22Rv1 (cell line): ENCODE data around the gene ACAP2.

Experiments
- H3K27ac ChIP-seq: fragments of 450-650 bp; 2 replicates; pipeline ENCODE4 v1.5.1; 2017
- ZFX ChIP-seq: fragments of 450-650 bp; IDR thresholded peaks from 2 replicates; pipeline ENCODE4 v1.6.1; 2017; ENCODE audit warnings: antibody characterized with exemption, borderline replicate concordance
- TF ChIP-seq, protein P1 (sequence below): fragments of 450-650 bp; IDR thresholded peaks from 2 replicates; pipeline ENCODE4 v1.5.1; 2017; ENCODE audit warnings: mild to moderate bottlenecking

ACAP2 gene

DNA sequence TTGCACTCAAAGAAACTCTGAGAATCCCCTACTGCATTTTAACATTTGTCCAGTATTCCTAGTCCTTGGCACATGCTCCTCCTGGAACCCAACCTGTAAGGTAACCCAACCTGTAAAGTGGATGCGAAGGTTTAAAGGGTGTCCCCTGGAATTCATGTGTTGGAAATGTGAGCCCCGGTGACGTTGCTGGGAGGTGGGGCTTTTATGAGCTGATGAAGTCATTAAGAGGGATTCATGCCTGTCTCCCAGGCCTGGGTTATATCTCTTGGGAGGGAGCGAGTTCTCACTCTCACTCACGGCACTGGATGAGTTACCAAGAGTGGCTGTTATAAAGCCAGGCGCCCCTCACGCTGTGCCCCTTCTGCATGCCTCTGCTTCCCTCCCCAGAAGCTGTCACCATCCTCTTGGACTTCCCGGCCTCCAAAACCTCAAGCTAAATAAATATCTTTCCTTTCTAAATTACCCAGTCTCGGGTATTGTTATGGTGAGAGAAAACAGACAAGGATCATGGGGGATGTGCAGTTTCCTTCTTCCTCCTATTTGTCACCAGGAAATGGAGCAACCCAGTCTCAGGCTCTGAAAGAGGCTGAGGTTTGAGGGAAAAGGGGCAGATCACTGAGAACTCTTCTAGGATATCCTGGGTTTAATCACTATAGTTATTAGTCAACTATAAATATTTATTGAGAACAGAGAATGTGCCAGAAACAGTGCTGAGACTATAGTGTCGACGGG lies 179.5 kb downstream of the ACAP2 start:
- no peak overlapping the region for H3K27ac ChIP-seq
- no peak for TF ChIP-seq ZFX
- TF ChIP-seq, protein P1, sequence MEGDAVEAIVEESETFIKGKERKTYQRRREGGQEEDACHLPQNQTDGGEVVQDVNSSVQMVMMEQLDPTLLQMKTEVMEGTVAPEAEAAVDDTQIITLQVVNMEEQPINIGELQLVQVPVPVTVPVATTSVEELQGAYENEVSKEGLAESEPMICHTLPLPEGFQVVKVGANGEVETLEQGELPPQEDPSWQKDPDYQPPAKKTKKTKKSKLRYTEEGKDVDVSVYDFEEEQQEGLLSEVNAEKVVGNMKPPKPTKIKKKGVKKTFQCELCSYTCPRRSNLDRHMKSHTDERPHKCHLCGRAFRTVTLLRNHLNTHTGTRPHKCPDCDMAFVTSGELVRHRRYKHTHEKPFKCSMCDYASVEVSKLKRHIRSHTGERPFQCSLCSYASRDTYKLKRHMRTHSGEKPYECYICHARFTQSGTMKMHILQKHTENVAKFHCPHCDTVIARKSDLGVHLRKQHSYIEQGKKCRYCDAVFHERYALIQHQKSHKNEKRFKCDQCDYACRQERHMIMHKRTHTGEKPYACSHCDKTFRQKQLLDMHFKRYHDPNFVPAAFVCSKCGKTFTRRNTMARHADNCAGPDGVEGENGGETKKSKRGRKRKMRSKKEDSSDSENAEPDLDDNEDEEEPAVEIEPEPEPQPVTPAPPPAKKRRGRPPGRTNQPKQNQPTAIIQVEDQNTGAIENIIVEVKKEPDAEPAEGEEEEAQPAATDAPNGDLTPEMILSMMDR: no peak

DNA sequence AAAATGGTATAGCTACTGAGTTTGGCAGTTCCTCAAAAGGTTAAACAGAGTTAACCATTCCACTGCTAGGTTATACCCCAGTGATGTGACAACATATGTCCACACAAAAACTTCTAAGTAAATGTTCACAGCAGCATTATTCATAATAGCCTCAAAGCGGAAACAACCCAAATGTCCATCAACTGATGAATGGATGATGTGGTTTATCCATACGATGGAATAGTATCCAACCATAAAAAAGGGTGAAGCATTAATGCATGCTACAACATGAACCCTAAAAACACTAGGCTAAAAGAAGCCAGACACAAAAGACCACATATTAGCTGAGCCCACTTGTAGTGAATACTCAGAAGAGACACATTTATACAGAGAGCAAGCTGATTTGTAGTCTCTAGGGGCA lies 180.9 kb downstream of the ACAP2 start:
- no peak for TF ChIP-seq ZFX
- TF ChIP-seq, protein P1: no peak
- H3K27ac ChIP-seq: no peak overlapping the region

DNA sequence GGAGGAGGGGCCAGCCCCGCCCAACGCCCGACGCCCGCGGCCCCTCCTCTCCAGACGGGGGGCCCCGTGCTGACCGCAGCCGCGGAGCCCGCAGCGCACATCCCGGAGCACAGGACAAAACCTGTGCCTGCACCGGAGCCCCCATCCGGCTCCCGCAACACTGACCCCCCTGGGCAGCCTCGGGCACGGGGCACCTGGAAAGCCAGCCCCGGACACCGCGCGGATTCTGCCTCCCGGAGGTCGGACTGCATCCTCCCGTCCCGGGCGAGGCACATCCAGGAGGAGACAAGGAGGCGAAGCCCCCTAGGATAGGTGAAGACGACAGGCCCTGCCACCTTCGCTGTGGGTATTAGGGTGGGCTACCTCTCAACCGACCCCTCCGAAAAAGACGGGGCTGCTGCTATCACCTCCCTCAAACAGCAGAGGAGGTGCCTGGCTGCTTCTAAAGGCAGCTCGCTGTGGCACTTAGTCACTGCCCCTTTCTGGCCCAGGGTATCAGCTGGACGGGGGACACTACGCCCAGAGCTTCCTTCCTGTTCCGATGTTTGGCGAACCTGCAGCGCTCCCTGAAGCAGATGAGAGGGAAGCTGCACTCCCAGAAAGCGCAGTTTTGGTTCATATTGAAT lies 182.4 kb downstream of the ACAP2 start:
- no peak overlapping the region for H3K27ac ChIP-seq
- no peak for TF ChIP-seq ZFX
- TF ChIP-seq, protein P1: peak; percentile 67

DNA sequence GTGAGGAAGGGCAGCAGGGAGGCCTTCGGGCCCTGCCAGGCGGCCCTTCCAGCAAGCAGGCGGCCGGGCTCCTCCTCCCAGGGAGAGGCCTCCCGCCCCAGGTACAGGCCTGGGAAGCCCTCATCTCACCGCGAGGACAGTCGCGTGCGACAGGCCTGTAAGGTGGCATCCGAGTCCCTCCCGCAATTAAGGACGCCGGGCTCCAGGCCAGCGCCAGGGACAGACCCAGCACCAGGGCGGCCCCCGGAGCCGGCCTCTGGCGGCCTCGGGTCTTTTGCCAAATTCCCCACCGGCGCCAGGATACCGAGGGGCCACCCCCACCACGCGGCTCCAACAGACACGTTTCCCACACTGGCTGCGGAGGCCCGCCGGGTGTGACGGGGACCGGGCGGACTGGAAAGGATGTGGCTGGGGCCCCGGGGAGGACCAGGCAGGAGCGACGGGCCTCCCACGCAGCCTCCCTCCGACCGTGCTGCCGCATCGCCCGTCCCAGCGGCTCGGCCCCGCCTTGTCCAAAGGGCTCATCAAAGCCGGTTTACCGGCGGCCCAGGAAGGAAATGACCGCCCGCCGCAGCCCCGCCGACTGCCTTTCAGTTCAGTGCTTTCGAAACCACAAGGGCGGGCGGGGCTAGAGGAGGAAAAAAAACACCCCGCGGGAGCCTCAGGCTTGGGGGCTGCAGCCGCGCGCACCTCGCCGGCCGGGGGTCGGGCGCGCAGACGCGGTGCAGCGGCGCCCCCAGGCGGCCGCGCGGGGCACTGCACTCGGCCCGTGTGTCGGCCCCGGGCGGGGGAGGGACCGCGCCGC lies 183.1 kb downstream of the ACAP2 start:
- H3K27ac ChIP-seq: no peak overlapping the region
- TF ChIP-seq, protein P1: peak; percentile 98
- no peak for TF ChIP-seq ZFX

DNA sequence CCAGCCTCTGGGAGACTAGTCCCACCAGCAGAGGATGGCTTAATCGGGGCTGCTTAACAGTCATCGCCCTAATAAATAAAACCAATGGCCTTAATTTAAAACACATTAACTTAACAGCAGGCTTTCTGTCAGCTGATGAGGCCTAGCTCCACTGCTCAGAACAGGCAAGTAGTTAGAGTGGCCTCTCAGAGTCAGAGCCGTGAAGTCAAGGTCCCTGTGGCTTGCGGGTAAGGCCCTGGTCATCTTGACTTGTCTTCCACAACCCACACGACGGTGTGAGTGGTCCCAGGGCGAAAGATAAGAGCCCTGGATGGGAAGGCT lies 183.7 kb downstream of the ACAP2 start:
- H3K27ac ChIP-seq: no peak overlapping the region
- TF ChIP-seq, protein P1: no peak
- no peak for TF ChIP-seq ZFX

DNA sequence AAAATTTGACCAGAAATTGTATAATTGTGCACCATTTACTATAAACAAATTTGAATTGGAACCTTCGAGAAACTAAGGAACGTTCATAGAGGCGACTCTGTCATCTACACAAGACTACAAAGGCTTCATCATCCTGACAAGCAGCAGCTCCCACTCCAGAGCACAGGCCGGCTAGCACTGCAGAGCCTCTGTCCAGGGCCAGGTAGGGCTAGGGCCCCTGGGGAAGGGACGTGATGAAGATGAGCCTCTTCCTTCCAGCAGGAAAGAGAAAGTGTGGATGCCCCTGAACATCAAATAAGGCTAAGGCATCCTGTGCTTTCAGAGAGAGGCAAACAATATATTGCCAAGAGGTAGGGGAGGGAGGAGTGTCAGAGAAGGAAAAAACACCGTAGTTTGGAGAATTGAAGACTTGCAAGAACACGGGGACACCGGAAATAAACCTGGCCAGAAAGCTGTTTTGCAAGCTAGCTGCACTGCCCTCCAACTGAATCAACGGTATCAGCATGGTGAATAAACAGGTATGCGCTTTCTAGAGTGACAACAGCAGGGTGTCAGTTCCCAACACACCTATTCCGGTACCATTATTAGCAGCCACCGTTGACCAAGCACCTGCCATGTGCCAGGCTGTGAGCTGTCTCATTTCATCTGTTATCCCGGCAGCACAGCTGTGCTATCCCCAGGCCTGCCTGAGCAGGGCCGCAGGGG lies 184.2 kb downstream of the ACAP2 start:
- no peak overlapping the region for H3K27ac ChIP-seq
- no peak for TF ChIP-seq ZFX
- TF ChIP-seq, protein P1: no peak
